HG03521 (cell line): ENCODE measurements around the gene GKN1.

Experiments used
- ATAC-seq: cut with Tn5 transposase; IDR thresholded peaks from one replicate; pipeline ENCODE4 v1.9.1; 2021; ENCODE audit warnings: mild to moderate bottlenecking, moderate library complexity; ENCODE audit not compliant: unreplicated experiment

GKN1 gene, protein sequence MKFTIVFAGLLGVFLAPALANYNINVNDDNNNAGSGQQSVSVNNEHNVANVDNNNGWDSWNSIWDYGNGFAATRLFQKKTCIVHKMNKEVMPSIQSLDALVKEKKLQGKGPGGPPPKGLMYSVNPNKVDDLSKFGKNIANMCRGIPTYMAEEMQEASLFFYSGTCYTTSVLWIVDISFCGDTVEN

DNA sequence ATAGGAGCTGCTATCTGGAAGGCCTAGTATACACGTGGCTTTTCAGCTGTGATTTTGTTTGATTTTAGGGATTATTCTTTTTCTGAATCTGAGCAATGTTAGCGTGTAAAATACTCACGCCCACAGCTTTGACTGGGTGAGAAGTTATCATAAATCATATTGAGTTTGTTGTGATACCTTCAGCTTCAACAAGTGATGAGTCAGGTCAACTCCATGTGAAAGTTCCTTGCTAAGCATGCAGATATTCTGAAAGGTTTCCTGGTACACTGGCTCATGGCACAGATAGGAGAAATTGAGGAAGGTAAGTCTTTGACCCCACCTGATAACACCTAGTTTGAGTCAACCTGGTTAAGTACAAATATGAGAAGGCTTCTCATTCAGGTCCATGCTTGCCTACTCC, at the start of gene GKN1:
Gene GKN1 (plus strand): TSS at position 386 of the 400 bp plus-strand sequence. CDS start 42 bp downstream, outside the sequence.
- ATAC-seq: no peak

DNA sequence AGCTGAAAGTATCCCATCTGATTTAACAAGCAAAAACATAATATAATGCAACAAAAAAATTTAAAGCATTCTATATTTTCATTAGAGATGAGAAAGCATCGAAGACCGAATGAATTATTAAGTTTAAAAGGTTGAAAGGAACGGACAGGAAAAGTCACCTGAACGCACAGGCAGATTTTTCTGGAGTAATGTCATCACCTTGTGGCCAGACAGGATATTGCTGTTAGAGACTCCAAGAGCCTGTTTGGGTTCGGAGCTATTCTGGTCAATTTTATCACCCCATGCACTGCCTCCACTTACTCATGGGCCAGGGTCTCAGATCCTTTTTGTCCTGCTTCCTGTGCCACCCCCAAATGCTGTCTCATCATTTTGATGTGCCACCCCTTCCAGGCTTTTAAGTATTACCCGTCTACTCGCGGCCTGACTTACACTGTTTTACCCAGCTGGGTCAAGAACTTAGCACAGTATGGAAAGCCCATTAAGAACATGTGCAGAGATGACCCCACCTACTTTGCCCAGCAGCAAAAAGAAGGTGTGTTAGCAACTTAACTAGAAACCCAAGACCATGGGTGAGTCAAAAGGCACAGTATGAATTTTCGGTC, 49.0 kb upstream of the GKN1 start:
- ATAC-seq: peak; percentile 77

DNA sequence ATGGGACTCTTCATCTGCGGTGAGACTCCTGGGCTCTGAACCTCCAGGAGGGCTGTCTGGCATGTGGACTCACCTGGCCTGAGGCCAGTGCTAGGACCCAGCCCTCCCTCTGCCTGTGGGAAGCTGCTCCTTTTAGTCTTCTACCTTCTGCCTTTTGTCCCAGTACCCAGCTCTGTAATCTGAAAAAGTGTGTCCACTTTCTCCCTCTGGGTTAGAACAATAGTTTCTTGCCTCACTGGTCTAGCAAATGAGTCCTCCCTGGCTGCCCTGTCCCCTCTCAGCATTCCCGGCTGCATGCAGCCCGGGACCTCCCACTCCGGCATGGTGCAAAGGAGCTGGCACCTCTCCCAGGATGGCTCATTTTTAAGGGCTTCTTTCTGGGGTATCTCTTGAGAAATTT, 47.6 kb upstream of the GKN1 start:
- ATAC-seq: no peak

DNA sequence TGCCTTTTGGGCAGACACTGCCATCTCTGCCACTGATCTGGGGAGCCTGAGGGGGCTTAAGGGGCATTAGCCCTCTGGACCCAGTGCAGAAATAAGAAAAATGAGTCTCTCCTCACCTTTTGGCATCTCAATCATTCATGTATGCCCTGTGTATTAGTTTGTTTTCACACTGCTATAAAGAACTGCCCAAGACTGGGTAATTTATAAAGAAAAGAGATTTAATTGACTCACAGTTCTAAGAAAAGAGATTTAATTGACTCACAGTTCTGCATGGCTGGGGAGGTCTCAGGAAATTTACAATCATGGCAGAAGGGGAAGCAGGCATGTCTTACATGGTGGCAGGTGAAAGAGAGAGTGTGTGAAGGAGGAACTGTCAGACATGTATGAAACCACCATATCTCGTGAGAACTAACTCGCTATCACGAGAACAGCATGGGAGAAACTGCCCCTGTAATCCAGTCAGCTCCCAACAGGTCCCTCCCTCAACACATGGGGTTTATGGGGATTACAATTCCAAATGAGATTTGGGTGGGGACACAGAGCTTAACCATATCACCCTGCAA, 43.2 kb upstream of the GKN1 start:
- ATAC-seq: no peak

DNA sequence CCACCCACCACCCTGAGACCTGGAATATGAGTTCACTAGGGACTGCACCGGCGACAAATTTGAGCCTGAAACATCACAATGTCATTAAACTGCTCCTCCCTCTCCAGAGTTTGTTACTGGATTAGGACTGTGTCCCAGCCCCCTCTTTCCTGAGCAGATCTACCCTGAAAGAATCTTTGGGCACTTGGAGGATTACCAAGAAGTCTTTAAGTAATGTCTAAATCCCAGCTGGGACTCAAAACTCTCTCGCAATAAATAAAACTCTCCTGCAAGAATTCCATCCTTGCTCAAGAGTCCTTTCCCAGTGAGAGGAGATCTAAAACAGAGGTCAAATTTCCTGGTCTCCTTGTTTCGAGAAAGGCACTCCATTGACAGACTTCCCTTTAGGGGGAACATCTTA, 42.6 kb upstream of the GKN1 start:
- no peak for ATAC-seq

DNA sequence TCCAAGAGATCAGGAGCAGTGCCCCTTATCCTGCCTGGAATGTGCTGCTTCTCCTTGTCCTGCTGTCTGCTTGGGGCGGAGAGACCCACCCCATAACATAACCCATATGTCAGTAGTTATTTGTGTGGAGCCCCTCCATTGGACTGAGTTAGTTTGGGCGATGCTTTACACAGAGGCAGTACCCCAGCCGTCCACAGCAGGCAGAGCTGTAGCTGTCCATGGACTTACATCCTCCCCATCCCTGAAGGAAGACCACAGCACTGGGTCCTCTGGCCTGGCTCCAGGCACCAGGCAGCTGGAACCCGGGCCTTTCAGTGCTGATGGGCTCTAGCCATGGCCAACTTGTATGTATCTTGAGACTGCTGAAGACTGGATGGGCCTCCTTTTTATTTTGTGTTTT, 42.0 kb upstream of the GKN1 start:
- ATAC-seq: no peak

DNA sequence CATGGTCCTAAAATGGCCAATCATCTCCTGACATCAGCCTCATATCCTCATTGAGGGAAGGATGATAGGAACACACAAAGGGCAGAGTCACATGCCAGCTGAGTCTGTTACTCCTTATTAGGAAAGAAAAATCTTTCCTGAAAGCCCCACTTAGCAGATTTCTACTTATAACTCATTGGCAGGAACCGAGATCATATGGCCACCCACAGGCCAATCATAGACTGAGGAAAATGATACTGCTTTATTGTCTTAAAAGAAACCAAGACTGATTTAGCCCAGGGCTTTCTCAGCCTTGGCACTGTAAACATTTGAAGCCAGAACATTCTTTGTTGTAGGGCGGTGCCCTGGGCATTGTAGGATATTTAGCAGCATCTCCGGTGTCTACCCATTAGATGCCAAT, 40.4 kb upstream of the GKN1 start:
- no peak for ATAC-seq

DNA sequence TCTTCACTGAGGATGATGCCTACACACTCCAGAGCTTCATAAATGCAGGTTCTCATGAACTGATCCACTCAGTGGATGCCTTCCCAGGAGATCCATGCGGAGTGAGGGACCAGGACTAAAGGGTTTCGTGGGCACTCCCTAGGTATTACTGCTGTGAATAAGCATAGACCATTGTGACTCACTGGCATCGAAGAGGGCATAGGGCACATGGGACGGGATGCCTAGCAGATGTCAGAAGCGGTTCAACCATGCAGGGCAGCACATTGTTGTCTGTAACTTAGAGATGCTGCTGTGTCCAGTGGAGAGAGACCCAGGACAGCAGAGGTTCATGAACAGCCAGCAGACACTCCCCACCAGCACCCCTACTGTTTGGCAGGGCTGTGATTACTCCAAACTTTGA, 39.0 kb upstream of the GKN1 start:
- no peak for ATAC-seq

DNA sequence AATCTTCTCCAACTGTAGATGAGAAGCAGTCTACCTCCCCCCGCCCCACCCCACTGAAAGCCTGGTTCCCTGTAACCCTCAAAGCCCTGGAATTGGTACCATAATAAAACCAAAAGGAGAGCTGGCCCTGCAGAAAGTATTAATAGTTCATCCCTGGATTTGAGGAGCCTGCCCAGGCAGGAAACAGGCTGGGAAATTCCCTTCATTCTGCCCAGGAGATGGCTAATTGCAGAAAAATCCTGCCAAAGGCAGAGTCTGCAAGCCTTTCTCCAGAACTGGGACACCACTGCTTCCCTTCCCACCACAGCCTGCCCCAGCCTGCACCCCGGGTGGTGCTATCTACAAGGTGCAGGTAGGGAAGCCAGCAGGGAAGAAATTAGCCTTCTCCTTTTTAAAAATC, 38.0 kb upstream of the GKN1 start:
- no peak for ATAC-seq

DNA sequence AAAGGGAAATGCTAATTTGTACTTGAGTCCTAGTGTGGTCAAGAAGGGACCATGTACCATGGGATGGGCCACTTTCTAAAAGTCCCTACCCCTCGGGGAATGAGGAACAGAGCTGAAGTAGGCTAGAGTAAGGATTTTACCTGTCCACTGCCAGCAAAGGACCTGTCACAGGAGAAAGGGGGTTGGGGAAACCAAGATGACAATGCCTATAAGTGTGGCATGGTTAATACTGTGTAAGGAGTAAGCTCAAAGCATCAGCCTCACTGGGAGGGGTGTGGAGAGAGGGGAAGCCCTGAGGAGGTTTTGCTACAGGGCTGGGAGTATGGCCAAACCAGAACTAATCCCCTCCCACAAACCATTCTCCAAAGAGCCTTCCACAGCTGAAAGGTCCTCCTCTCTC, 37.5 kb upstream of the GKN1 start:
- no peak for ATAC-seq

DNA sequence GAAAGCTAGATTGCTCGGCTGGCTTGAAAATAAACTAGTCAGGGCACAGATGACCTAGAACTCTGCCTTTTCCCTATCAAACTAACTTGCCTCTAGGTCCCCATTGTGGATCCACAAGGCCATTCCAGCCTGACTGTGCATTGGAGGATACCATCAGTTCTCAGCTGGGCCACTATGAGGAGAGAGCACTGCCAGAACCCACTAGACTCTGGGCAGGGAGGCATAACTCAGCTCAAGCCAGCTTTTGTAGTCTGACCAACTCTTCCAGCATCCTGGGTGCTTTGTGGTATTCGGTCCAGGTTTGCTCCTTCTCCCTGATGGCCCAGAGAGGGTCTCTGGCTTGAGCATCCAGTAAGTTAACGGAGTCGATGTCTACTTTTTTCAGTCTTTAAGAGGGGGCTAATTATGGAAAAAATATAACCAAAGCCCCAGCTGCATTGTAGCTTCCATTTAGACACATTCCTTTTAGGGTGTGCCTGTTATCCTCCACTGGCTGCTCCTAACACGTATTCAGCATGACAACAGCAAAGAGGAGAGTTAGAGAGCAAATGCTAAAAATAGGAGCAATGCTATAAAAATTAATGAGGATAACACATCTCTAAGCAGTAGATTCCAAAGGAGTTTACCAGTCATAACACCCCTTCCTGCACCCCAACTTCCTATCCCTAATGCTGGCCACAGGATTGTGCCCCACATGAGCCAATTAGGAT, 36.9 kb upstream of the GKN1 start:
- ATAC-seq: no peak

DNA sequence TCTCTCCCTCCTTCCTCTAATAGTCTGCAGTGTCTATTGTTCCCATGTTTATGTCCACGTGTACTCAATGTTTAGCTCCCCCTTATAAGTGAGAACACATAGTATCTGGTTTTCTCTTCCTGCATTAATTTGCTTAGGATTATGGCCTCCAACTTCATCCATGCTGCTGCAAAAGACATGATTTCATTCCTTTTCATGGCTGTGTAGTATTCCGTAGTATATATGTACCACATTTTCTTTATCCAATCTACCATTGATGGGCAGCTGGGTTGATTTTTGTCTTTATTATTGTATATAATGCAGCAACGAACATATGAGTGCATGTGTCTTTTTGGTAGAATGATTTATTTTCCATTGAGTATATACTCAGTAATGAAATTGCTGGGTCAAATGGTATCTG, 35.5 kb upstream of the GKN1 start:
- ATAC-seq: no peak

DNA sequence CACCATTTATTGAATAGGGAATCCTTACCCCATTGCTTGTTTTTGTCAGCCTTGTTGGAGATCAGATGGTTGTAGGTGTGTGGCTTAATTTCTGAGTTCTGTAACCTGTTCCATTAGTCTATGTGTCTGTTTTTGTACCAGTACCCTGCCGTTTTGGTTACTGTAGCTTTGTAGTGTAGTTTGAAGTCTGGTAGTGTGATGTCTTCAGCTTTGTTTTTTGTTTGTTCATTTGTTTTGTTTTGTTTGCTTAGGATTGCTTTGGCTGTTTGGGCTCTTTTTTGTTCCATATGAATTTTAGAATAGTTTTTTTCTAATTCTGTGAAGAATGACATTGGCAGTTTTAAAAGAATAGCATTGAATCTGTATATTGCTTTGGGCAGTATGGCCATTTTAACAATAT, 34.5 kb upstream of the GKN1 start:
- ATAC-seq: no peak

DNA sequence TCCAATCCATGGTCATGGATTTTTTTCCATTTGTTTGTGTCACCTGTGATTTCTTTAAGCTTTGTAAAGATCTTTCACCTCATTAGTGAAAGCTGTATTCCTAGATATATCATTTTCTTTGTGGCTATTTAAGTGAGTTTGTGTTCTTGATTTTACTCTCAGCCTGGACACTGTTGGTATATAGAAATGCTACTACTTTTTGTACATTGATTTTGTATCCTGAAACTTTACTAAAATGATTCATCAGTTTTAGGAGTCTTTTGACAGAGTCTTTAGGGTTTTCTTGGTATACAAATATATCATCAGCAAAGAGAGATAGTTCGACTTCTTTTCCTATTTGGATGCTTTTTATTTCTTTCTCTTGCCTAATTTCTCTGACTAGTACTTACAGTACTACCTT, 34.1 kb upstream of the GKN1 start:
- ATAC-seq: no peak

DNA sequence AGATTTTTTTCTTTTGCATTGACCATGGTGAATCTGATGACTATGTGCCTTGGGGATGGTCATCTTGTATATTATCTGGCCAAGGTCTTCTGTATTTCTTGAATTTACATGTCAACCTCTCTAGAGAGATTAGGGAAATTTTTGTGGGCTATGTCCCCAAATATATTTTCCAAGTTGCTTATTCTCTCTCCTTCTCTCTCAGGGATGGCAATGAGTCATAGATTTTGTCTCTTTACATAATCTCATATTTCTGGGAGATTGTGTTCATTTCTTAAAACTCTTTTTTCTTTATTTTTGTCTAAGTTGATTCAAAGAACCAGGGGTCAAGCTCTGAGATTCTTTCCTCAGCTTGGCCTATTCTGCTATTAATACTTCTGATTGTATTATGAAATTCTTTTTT, 31.6 kb upstream of the GKN1 start:
- no peak for ATAC-seq

DNA sequence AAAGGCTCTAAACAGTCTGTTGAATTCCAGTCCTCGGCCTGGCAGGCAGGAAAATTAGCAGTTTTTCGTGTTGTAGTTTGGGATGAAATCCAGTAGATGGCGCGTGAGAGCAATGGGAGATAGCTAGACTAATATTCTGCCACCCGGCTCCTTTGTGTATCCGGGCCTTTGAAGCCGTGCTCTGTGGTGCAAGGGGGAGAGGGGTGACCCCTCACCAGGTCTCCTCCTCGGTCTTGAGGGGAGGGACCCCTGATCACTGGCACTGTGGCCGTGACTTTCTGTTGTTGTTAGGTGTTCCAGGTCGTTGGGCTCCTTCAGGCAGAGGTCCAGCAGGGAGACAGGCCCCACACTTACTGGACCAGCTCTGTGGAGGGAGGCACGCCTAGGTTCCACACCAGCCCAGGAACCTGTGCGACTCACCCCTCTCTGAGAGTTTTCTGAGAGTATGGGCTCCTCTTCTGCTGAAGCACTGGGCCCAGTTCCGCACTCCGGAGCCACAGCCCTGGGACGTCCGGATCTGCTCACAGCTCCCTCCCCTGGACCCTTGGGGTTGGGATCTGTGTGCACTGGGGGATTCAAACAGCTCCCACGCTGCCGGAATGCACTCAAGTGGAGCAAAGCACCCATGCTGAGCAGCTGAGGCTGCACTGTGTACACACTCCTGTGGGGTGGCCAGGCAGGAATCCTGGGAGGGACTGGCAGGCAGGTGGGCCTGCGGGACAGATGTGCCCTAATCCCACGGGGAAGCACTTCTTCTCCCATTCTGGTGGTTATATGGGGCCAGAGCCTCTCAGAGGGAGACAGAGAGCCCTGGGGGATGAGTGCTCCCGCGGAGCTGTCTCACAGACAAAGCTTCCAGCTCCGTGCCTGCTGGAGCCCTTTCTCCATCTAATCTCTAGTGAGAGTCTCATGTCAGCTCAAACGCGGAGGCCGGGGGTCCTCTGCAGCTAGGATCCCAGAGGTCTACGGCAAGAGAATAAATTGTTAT, 30.6 kb upstream of the GKN1 start:
- ATAC-seq: no peak

DNA sequence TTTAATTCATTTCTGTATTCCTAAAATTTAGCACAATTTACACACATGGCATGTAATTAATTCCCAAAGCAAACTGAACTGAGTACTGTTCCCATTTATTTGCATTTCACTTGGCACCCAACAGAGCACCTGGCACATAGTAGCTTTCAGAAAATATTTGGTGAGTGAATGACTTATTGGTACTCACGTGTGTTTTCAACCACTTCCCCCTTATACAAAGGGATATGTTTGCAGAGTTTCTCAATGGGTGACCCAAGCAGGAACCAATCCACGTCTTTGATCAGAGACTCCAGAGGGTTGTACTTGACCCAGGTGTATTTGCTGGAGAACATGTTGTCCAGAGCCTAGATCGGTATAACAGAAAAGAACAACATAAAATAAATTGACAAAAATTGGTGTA, 28.3 kb upstream of the GKN1 start:
- ATAC-seq: no peak

DNA sequence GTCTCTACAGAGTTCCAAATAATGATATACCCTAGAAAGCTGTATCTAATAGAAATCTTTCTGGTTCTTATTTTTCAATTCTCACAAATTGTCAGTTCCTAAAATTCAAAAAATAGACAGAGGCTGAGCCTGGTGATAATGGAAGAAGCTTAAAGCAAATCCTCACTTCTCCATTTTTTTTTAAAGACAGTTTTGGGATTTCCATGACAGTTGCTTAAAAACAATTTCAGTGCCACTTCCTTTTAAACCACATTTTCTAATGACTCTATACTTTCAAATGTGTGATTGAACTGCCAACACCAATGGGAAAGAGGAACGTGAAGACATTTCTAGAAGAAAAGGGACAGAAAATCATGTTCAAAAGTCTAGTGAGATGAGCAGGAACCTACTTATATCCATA, 25.7 kb upstream of the GKN1 start:
- no peak for ATAC-seq

DNA sequence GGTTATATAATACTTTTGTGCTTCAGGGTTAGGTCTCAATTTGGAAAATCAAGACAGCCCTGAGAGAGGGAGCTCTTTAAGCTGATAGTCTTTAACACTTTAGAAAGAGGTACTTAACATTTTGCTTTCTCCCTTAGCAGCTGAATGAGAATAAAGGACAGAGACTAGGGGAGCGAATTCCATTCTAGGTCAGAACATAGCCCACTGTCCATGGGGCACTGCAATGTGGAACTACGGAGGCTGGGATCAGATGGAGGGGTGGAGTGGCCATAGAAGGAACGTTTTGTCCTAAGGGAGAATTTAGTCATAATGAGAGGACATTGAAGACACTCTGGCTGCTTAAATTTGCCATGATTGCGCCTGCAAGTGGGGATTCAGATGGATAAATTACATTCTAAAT, 22.5 kb upstream of the GKN1 start:
- ATAC-seq: no peak

DNA sequence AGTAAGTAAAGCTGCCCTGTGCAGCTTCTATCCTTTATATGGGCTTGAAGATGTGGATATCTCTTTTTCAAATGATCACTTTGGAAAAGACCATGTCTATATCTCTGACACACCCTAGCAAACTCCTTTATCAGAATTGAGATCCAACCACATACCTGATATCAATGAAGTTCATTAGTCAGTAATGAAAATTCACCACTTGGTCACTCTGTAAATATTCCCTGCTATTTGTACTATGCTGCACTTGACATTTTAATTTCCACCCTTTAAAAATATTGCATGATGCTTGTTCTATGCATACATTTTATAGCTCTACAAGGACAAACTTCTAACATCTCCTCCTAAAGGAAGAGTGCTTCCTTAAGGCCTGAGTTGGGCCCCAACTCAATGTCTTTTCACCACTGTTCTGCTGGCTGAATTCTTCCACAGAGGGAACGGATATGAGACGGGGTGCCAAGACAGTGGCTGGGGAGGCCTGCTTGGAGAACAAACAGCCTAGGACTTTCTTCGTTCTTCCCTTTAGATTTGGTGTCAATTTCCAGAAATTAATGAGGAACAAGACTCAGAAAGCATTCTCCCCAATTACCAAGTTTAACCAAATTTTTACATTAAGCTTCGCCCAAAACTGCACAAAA, 21.4 kb upstream of the GKN1 start, which contains the start of gene GKN2:
Gene GKN2 (minus strand): TSS at position 7 of the 635 bp plus-strand sequence. CDS start 32 bp downstream, outside the sequence.
- ATAC-seq: no peak
